ENCODE data around the gene TSLP.

TSLP gene

GRCh38 chr5:111095982-111096381 lies 24.5 kb downstream of the TSLP start:
- no peak for DNase-seq (ENCODE audit: low read depth in 2 of 2)

GRCh38 chr5:111099058-111099778 lies 27.7 kb downstream of the TSLP start:
- DNase-seq (ENCODE audit: low read depth in 2 of 2) = no peak

- DNase-seq (ENCODE audit: low read depth in 2 of 2) = no peak
These were observed 34.9 kb downstream of the TSLP start for GRCh38 chr5:111106320-111106948.

- no peak for DNase-seq (ENCODE audit: low read depth in 2 of 2)
These were observed 35.9 kb downstream of the TSLP start for GRCh38 chr5:111107371-111107770.

- DNase-seq (ENCODE audit: low read depth in 2 of 2) = no peak
These were observed 40.4 kb downstream of the TSLP start for GRCh38 chr5:111111956-111112355.

- DNase-seq (ENCODE audit: low read depth in 2 of 2) = no peak
These were observed 42.2 kb downstream of the TSLP start for GRCh38 chr5:111113678-111114077.

- no peak for DNase-seq (ENCODE audit: low read depth in 2 of 2)
These were observed 43.7 kb downstream of the TSLP start for GRCh38 chr5:111115229-111115628.

- no peak for DNase-seq (ENCODE audit: low read depth in 2 of 2)
These were observed 45.0 kb downstream of the TSLP start for GRCh38 chr5:111116550-111116949.

- DNase-seq (ENCODE audit: low read depth in 2 of 2) = no peak
These were observed 45.6 kb downstream of the TSLP start for GRCh38 chr5:111117136-111117535.

GRCh38 chr5:111119221-111119620 lies 47.7 kb downstream of the TSLP start:
- DNase-seq (ENCODE audit: low read depth in 2 of 2) = no peak

GRCh38 chr5:111119856-111120255 lies 48.3 kb downstream of the TSLP start:
- no peak for DNase-seq (ENCODE audit: low read depth in 2 of 2)

- DNase-seq (ENCODE audit: low read depth in 2 of 2) = no peak
These were observed 49.4 kb downstream of the TSLP start for GRCh38 chr5:111120911-111121310.

GRCh38 chr5:111121926-111122325 lies 50.4 kb downstream of the TSLP start:
- no peak for DNase-seq (ENCODE audit: low read depth in 2 of 2)

GRCh38 chr5:111122398-111122797 lies 50.9 kb downstream of the TSLP start:
- DNase-seq (ENCODE audit: low read depth in 2 of 2) = no peak

- no peak for DNase-seq (ENCODE audit: low read depth in 2 of 2)
These were observed 53.3 kb downstream of the TSLP start for GRCh38 chr5:111124793-111125192.

- no peak for DNase-seq (ENCODE audit: low read depth in 2 of 2)
These were observed 55.4 kb downstream of the TSLP start for GRCh38 chr5:111126896-111127295.

Measured in stimulated activated CD8-positive, alpha-beta memory T cell treated with anti-CD3 and anti-CD28 coated beads, Interleukin-7, amount 100 ng/mL, for 4 hours (primary cell).